Superior temporal gyrus (tissue), 1 donor: ENCODE measurements around the gene ICOS.

Experiments used
- DNase-seq: peaks from one replicate; pipeline ENCODE4 v3.0.0-alpha.2; 2016; ENCODE audit errors: extremely low spot score

ICOS gene, protein sequence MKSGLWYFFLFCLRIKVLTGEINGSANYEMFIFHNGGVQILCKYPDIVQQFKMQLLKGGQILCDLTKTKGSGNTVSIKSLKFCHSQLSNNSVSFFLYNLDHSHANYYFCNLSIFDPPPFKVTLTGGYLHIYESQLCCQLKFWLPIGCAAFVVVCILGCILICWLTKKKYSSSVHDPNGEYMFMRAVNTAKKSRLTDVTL

GRCh38 chr2:203936535-203936934 is at the start of gene ICOS:
TSS of gene ICOS (plus strand) at chr2:203936763. CDS start at chr2:203936815, 52 bp downstream.
- DNase-seq, result no peak

DNA sequence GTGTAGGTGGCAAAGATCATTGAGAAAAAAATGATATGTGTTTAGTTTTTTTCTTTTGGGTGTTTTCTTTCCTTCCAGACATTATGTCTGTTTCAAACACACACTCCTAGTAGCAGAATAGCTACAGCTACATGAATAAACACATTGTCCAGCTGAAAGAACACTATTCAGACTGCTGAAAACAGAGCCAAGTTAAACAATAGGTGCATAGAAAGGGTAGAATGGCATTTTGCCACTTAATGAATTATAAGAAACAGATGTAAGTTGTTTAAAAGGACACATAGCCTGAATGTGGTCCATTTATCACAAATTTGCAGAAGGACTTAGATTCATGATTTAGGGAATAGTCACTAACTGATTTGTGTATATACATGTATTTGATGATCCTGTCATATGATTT is 48.9 kb upstream of the ICOS start:
- peak; percentile 89 for DNase-seq

DNA sequence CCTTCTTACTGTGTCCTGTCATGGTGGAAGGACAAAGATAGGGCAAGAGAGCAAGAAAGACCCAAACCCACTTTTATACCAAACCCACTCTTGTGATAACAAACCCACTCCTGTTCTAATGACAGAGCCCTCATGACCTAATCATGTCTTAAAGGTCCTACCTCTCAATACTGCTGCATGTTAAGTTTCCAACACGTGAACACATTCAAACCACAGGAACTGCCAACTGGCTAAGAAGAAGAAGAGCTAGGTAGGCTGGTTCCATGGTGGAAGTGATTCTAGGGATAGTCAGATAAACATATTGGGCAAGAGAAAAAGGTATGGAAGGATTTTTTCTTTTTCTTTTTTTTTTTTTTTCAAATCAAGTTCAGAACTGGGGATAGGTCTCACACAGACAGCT is 47.0 kb upstream of the ICOS start:
- no peak for DNase-seq

DNA sequence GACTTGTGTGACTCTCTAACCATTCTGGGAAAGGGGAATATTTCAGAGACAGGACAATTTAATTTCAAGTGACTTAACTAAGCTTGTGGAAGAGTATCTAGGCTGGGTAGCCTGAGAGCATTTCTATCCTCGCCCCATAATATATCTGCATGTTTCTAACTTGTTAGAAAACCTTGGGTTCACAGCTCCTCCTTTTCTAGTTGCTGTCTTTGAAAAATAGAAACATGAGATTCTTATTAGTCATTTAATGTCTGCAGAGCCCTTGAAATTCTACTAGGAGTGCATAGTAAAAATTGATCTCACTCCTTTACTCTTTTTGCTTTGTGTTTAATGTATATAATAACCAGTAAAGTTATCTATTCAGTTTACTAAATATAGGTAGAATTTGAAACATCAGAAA is 46.6 kb upstream of the ICOS start:
- DNase-seq, result no peak

GRCh38 chr2:203890733-203891132 is 45.8 kb upstream of the ICOS start:
- no peak for DNase-seq

GRCh38 chr2:203891474-203891873 is 45.1 kb upstream of the ICOS start:
- no peak for DNase-seq

DNA sequence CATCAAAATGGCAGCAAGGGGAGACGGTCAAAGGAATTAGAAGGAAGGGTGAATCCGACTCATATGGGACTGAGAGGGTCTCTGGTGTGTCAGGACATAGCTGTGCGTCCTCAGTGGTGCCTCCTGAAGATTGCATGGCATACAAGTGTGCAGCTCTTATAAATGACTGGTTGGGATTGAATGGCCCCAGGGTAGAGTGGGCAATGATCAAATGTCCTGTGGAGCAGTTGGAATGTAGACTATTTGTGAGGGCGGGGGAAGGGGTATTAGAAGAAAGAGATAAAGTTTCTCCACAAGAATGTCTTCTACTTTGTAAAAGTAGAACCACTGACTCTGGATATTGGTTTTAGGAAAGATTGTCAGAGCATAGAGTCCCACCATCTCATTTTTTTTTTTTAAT is 44.4 kb upstream of the ICOS start:
- DNase-seq, result no peak

DNA sequence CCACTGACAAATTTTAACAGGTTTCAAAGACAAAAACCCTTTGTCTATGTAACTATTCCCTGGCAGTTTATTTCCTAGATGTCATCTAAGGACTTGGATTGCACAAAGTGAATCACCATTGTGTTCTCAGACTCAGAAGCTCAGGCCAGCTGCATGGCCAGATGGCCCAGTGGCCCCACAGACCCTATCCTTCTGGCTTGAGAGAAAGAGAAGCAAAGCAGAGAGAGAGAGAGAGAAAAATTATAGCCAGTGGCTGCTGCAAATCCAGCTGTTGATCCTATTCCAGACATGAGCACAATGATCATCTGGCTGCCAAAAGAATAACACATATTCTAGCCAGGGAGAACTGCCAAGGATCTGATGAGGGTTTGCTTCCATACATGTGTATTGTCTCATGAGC is 43.2 kb upstream of the ICOS start:
- peak; percentile 88 for DNase-seq

DNA sequence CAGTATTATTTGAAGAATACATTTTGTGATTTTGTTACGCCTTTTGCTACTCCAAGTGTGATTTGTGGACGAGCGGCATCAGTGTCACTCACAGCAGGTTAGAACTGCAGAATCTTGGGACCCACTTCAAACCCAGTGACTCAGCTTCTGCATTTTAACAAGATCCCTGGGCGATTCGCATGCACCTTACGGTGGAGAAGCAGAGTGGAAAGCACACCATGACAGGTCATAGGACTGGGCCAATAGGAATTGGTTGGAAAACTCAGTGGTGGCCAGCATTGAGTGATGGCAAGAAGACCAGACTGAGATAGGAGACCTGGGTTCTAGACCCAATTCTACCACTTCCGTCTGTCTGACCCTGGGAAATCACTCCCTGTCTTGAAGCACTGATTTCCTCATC is 42.7 kb upstream of the ICOS start:
- no peak for DNase-seq

GRCh38 chr2:203894262-203894661 is 42.3 kb upstream of the ICOS start:
- no peak for DNase-seq

GRCh38 chr2:203897544-203897943 is 39.0 kb upstream of the ICOS start:
- no peak for DNase-seq

DNA sequence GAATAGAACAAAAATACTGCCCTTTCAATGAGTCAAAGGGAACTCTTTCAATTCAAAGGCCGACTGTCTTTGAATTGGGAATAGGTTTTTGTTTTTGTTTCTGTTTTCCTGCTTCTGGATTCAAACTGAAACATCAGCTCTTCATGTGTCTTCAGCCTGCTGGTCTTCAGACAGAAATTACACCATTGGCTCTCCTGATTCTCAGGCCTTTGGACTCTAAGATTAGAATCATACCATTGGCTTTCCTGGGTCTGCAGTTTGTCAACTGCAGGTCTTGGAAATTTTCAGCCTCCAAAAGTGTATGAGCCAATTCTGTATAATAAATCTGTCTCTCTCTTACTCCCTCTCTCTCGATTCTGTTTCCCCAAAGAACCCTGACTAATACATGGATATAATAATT is 37.9 kb upstream of the ICOS start:
- no peak for DNase-seq

DNA sequence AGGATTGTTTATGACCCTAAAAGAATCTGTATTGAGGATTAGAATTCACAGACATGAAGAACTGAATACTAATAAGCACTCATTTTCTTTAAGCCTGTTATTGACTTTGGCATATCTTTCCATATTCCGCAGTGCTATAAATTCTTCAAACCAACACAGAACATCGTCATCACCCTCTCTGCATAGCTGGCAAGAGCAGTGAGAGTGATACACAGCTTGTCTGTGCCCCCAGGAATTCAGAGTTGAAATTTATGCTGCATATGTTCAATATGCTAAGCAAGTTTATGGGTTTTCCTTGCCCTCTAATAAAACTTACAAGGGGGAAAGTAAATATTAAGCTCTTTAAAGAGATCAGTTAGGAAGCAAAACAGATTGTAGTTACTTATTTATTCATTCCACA is 36.3 kb upstream of the ICOS start:
- DNase-seq, result no peak

GRCh38 chr2:203904022-203904421 is 32.5 kb upstream of the ICOS start:
- DNase-seq, result no peak

DNA sequence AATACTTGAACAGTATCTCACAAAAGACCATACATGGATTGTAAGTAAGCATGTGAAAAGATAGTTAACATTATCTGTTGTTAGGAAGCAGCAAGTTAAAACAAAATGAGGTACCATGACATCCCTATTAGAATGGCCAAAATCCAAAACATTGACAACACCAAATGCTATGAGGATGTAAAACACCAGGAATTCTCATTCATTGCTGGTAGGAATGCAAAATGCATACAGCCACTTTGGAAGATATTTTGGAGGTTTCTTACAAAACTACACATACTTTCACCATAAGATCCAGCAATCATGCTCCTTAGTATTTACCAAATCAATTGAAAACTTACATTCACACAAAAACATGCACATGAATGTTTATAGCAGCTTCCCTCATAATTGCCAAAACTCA is 30.9 kb upstream of the ICOS start:
- DNase-seq, result no peak

- no peak for DNase-seq
These were observed 28.3 kb upstream of the ICOS start for GRCh38 chr2:203908066-203908796.

DNA sequence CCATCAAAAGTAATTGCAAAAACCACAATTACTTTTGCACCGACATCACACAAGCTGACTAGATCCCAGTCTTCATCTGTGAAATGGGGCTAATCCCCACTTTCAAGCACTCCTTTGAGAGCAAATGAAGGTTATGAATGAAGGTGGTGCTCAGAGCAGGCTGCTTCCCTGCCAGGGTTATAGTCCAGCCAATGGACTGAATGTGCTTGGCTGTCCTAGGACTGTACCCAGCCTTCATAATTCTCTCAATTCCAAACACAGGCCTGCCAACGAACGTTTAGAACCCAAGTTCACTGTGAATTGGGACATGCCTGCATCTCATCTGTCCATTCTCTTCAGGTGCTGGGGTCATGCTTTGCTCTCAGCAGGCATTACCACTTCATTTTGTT is 27.8 kb upstream of the ICOS start:
- no peak for DNase-seq

GRCh38 chr2:203909261-203909967 is 27.1 kb upstream of the ICOS start:
- peak; percentile 88 for DNase-seq

- DNase-seq, result no peak
These were observed 26.6 kb upstream of the ICOS start for GRCh38 chr2:203909974-203910373.

DNA sequence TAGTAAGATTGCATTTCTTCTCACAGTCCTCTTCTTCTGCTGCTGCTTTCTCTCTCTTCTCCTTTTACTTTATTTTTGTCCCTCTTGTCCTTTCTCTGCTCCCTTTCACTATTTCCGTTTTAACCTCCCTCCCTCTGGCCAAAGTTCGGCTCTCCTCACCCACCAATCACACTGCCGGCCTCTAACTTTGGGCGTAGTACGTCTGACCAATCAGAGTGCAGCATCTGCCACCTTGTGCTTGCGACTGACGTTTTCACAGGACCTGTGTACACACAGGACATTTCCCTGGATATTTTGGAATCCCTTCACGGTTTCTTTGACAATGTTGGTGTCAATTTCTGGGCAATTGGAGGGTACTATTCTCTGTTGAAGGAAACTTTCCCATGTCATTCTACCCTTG is 22.6 kb upstream of the ICOS start:
- DNase-seq, result no peak

GRCh38 chr2:203914546-203915182 is 21.9 kb upstream of the ICOS start:
- DNase-seq, result no peak

GRCh38 chr2:203915256-203915655 is 21.3 kb upstream of the ICOS start:
- no peak for DNase-seq

DNA sequence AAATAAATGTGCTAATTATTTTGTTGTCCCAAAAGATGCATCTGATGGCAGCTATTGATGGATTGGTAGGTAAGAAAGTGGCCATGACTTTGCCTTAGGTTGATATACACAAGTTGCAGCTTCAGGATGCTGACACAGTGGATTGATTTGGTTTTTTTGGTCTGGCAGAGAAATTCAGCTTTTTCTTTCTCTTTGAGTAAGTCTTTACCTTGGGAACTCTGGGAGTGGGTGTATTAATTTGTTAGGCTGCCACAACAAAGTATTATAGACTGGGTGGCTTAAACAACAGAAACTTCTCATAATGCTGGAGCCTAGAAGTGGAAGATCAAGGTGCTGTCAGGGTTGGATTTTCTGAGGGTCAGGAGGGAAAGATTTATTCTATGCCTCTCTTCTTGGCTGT is 19.8 kb upstream of the ICOS start:
- no peak for DNase-seq
